ENCODE data around the gene ALG10. TPM values are rescaled to one million over a fixed set of nuclear protein-coding genes. Genes with fewer than 3 reads are reported as not detected.
A peak's percentile ranks its signal among the peaks of the same experiment; 100 is the strongest.
"Not testable (repeated sequence)": the region's sequence is repeated elsewhere in the genome, so short reads cannot be mapped to it uniquely, and the experiment has no call there.

ALG10 gene
- total RNA-seq (2014; rRNA removed; shearing (Covaris generic)), result 15.6 and 27.5 TPM in 2 replicates
- 5.7 and 8.8 TPM in 2 replicates for polyA plus RNA-seq (2015; cell fraction: cytosol; rRNA removed)
- polyA plus RNA-seq (2015; cell fraction: nucleus; rRNA removed), result 22.7 and 22.8 TPM in 2 replicates

DNA sequence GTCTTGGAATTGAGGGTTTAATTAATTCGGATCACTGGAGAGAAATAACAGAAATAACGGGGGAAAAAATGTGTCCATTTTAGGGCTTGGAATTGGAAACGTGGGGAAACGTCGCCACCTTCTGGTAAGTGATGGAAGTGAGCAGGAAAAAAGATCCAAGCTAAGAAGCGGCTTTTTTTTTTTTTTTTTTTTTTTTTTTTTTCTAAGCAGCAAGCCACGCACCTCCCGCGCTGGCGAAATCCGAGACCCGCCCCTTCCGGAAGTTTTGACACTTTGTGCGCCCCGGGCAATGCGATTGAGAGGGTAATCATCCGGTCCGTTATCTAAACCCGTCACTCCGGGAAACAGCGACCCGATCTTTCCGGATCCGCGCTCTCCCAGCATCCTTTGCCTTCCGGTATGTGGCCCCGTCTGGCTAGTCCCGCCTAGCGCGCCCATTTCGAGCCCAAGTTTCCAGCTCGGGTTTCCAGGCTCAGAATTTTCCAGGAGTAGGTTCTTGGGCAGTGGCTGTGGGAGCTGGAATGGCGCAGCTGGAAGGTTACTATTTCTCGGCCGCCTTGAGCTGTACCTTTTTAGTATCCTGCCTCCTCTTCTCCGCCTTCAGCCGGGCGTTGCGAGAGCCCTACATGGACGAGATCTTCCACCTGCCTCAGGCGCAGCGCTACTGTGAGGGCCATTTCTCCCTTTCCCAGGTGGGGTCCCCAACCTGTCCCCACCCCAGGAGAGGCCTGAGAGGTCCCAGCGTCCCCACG lies at the start of gene ALG10:
Gene ALG10 (plus strand): TSS at position 418 of the 752 bp plus-strand sequence. CDS start 104 bp downstream, at position 522.
- peak; percentile 95 for DNase-seq (ENCODE audit: low read depth)

- not testable (repeated sequence) for DNase-seq (ENCODE audit: low read depth)
Measured at GRCh38 chr12:33972884-33973283, 49.4 kb upstream of the ALG10 start.

DNA sequence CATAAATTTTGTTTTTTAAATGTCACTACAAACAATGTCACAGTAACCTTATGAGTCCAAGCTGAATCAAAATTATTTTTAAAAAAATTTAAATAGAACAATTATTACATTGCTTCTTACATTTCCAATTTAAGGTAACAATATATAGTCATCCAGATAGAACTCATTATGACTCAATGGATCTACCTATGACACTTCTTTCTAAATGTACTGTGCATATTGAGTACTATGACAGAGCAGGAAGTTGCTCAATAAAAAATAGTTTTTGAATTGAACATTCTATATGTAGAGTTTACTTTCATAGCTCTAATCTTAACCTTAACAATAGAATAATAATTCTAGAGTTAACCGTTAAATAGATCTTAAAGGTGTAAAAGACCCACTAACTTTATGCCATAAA lies 44.4 kb upstream of the ALG10 start:
- DNase-seq (ENCODE audit: low read depth), result no peak

GRCh38 chr12:33988197-33988805 lies 34.0 kb upstream of the ALG10 start:
- DNase-seq (ENCODE audit: low read depth), result peak; percentile 31

- DNase-seq (ENCODE audit: low read depth), result peak; percentile 89
Measured at GRCh38 chr12:33988913-33989312, 33.4 kb upstream of the ALG10 start.

DNA sequence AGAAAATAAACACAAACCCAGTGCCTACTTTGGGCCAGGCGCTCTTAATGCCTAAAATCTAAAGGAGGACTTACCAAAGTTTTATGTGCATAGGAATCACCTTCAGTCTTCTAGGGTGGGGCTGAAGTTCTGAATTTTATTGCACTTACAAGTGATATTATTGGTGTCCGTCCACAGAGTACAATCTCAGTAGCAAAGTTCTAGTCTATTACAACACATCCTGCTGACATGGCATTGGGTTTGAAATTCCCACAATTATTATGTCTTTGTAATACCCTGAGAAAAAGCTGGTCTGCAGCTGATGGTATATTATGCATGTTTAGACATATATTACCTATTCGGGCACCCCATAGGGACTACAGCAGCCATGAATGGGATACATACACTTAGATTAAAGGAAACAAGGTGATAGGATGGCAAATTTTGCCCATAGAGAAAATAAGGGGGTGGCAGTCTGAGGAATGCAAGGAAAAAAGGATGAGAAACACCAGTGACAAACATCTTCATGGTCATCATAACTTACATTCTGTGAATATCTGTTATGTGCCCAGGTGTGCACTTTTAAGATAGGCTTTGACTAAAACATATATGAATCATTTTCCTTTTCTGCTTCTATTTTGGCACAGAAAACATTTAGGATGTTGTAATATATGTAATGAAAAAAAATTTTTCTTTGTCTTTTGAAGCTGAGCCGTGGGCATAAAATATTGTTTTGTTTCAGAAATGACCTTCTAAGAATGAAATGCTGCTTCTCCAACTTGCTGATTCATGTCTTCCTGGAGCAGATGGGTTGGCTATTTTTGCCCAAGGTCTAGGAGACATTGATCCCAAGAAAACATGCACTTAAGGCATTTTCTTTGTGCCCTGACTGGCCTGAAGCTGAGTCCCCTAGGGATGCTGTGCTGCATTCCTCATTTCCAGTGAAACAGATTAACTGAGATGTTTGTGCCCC lies 27.2 kb upstream of the ALG10 start:
- DNase-seq (ENCODE audit: low read depth), result peak; percentile 18

DNA sequence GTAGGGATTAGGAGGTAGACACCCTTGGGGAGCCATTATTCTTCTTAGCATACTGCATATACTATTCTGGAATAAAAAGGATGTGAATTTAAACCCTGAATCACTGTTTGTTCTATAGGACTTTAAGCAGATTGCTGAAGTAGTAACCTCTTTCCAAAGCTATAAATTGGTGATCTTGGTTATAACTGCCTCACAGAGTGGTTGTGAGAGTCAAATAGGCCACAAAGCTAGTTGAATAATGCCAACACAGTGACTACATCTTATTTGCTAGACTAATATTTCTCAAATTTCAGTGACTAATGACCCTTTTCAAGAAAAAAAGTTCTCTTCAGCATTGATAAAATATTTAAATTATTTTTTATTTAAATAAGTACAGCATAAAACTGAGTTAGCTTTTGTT lies 13.5 kb upstream of the ALG10 start:
- not testable (repeated sequence) for DNase-seq (ENCODE audit: low read depth)

DNA sequence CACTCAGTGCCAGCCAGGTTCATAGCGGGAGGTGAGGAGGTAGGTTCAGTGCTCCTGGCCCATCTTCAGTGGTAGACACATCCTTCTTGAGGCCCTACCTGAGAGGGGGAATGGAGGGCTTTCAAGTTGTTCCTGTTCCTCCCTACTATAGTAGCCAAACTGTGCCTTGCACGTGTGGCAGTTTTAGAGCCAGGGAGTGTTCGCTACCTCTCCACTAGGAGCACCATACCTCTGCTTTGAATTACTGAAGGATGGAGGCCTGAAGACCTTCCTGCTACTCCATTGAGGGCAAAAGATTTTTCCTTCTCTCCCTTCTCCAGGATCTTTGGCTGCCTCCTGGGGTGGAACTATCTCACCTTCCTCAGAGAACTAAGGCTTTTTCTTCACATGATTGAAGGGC lies 5.9 kb upstream of the ALG10 start:
- DNase-seq (ENCODE audit: low read depth), result no peak

- no peak for DNase-seq (ENCODE audit: low read depth)
Measured at GRCh38 chr12:34021071-34021470, 1.2 kb upstream of the ALG10 start.

- DNase-seq (ENCODE audit: low read depth), result not testable (repeated sequence)
Measured at GRCh38 chr12:34027661-34028060, 5.4 kb downstream of the ALG10 start.

- no peak for DNase-seq (ENCODE audit: low read depth)
Measured at GRCh38 chr12:34030591-34030990, 8.3 kb downstream of the ALG10 start.

GRCh38 chr12:34033628-34034296 lies 11.5 kb downstream of the ALG10 start:
- no peak for DNase-seq (ENCODE audit: low read depth)

GRCh38 chr12:34038357-34038756 lies 16.1 kb downstream of the ALG10 start:
- DNase-seq (ENCODE audit: low read depth), result not testable (repeated sequence)

DNA sequence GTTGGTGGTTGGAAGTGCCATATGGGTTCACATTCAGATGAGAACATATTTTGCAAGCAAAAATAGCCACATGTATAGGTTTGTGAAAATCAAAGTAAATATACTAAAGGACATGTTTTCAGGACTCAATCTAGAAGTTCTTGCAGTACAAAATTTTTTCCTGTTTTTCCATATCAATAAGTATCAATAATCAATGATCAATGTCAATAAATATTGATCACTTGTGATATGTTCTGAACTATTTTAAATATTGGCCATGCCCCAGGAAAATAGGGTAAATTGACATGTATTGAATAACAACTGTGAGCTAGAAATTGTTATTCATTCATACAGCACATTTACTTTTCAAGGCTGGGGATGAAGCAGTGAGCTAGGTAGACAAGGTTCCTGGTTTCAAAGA lies 24.3 kb downstream of the ALG10 start:
- DNase-seq (ENCODE audit: low read depth), result no peak

- not testable (repeated sequence) for DNase-seq (ENCODE audit: low read depth)
Measured at GRCh38 chr12:34047855-34048254, 25.6 kb downstream of the ALG10 start.

DNA sequence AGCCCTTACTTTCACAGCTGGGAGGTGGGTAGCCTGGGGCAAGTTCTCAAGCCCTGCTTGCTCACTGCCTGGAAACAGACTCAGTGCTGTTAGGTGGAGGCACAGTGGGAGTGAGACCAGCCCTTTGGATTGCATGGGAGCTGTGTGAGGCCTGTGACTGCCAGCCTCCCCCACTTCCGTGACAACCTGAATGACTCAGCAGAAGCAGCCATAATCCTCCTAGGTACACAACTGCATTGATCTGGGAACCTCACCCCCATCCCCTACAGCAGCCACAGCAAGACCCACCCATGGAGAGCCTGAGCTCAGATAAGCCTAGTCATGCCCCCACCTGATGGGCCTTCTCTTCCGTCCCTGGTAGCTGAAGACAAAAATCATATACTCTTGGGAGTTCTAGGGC lies 26.4 kb downstream of the ALG10 start:
- DNase-seq (ENCODE audit: low read depth), result peak; percentile 15

- DNase-seq (ENCODE audit: low read depth), result no peak
Measured at GRCh38 chr12:34051486-34051885, 29.2 kb downstream of the ALG10 start.

GRCh38 chr12:34054938-34055337 lies 32.6 kb downstream of the ALG10 start:
- DNase-seq (ENCODE audit: low read depth), result no peak
